H1 (cell line): Measurements from ENCODE around the gene ZNF407.

Experiments
- CHD2 ChIP-seq: IDR thresholded peaks from 2 replicates; pipeline ENCODE4 v1.6.1; 2012; ENCODE audit warnings: low read length, improper control_type of control experiment
- EZH2 ChIP-seq: fragments of 200-600 bp; sonication (generic); IDR thresholded peaks from 2 replicates; pipeline ENCODE4 v1.7.1; 2012; ENCODE audit warnings: low read depth, mild to moderate bottlenecking, moderate library complexity, low read length, inconsistent platforms; ENCODE audit not compliant: severe bottlenecking
- GABPA ChIP-seq: IDR thresholded peaks from 2 replicates; pipeline ENCODE4 v1.6.1; 2011; ENCODE audit warnings: mild to moderate bottlenecking, low read length, moderate library complexity, borderline replicate concordance; ENCODE audit not compliant: insufficient read depth
- POLR2A ChIP-seq, 2 experiments: IDR thresholded peaks; 1 replicate in 1 of 2; 2 replicates in 1 of 2; pipeline ENCODE4 v1.6.1; 2011; ENCODE audit warnings: low read depth in 2 of 2, low read length in 2 of 2, mild to moderate bottlenecking in 2 of 2; ENCODE audit errors: control extremely low read depth in 1 of 2
- RFX5 ChIP-seq: IDR thresholded peaks from 2 replicates; pipeline ENCODE4 v1.6.1; 2011; ENCODE audit warnings: low read depth, low read length, improper control_type of control experiment, borderline replicate concordance
- TEAD4 ChIP-seq: IDR thresholded peaks from 2 replicates; pipeline ENCODE4 v1.6.1; 2012; ENCODE audit warnings: low read depth, low read length, inconsistent platforms, mixed read lengths
- ZNF274 ChIP-seq: IDR thresholded peaks from 2 replicates; pipeline ENCODE4 v1.7.0; 2012; ENCODE audit warnings: low read length, borderline replicate concordance; ENCODE audit errors: extremely low read depth
- TF ChIP-seq, protein P1 (sequence below), 3 experiments: IDR thresholded peaks; 1 replicate in 2 of 3; 2 replicates in 1 of 3; pipeline versions ENCODE4 v1.5.1 to v1.6.1; 2011; ENCODE audit warnings: low read length in 3 of 3, mild to moderate bottlenecking in 3 of 3, inconsistent platforms in 2 of 3, low read depth in 1 of 3, moderate library complexity in 1 of 3; ENCODE audit not compliant: insufficient read depth in 1 of 3; ENCODE audit errors: control extremely low read depth in 1 of 3
- TF ChIP-seq, protein P2 (sequence below): IDR thresholded peaks from 2 replicates; pipeline ENCODE4 v1.6.1; 2012; ENCODE audit warnings: low read length, inconsistent platforms

DNA sequence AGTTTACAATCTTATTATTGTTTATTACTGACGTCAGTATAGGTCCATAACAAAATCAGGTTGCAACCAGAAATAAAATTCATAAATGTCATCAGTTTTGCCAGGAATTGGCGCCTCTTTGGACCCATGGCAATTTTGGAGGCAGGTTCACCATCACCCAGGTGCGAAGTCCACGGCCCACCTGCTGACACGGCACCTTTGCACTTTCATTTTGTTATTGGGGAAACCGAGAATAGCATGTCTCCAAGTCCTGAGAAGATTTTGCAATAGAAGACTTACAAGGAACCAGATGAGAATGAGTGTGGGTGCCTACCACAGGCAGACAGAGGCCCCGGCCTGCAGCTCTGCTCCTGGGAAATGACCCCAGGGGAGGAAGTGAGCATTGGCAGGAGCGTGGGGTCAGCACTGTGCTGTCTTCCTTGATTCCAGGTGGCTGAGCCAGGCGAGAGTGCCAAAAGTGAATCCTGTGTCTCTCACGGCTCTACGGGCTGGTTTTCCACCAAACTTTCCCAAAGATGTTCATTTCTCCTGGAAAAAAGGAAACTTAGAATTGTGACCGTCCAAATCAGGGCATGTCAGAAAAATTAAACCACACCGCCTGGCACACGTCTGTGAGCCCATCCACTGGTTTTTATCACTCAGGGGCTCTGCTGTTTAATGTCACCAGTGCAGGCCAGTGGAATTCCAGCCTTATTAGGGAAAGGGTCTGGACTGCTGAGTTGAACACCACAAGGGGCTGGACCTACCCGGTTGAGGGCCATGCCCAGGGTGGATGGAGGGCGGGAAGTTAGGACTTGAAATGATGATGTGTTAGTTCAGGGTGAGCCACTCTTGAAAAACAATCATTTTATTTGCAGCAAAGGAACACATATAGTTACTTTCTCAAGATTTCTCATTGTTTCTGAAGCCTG lies 514.8 kb downstream of the ZNF407 start:
- TF ChIP-seq POLR2A (IDR thresholded peaks at IDR 0.05; ENCODE audit: control extremely low read depth in 1 of 2, low read depth in 2 of 2, low read length in 2 of 2) (no peak), ZNF274 (no peak), EZH2 (no peak), GABPA (no peak), RFX5 (no peak), CHD2 (no peak), TEAD4 (no peak)
- TF ChIP-seq, protein P1, sequence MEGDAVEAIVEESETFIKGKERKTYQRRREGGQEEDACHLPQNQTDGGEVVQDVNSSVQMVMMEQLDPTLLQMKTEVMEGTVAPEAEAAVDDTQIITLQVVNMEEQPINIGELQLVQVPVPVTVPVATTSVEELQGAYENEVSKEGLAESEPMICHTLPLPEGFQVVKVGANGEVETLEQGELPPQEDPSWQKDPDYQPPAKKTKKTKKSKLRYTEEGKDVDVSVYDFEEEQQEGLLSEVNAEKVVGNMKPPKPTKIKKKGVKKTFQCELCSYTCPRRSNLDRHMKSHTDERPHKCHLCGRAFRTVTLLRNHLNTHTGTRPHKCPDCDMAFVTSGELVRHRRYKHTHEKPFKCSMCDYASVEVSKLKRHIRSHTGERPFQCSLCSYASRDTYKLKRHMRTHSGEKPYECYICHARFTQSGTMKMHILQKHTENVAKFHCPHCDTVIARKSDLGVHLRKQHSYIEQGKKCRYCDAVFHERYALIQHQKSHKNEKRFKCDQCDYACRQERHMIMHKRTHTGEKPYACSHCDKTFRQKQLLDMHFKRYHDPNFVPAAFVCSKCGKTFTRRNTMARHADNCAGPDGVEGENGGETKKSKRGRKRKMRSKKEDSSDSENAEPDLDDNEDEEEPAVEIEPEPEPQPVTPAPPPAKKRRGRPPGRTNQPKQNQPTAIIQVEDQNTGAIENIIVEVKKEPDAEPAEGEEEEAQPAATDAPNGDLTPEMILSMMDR (IDR thresholded peaks at IDR 0.05; ENCODE audit: control extremely low read depth in 1 of 3, insufficient read depth in 1 of 3, low read depth in 1 of 3, low read length in 3 of 3) = no peak
- TF ChIP-seq, protein P2, sequence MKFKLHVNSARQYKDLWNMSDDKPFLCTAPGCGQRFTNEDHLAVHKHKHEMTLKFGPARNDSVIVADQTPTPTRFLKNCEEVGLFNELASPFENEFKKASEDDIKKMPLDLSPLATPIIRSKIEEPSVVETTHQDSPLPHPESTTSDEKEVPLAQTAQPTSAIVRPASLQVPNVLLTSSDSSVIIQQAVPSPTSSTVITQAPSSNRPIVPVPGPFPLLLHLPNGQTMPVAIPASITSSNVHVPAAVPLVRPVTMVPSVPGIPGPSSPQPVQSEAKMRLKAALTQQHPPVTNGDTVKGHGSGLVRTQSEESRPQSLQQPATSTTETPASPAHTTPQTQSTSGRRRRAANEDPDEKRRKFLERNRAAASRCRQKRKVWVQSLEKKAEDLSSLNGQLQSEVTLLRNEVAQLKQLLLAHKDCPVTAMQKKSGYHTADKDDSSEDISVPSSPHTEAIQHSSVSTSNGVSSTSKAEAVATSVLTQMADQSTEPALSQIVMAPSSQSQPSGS = no peak
